ENCODE measurements around the gene ANK2. TPM values are rescaled to one million over a fixed set of nuclear protein-coding genes. Genes with fewer than 3 reads are reported as not detected.

Gene ANK2
- total RNA-seq, 1 donor from 2014 or later = 11.1 TPM

- DNase-seq (ENCODE audit: low spot score, unreplicated experiment) = no peak
- no peaks in the 10 kb centered on the region for H3K36me3 Mint-ChIP-seq (ENCODE audit: insufficient read depth)
- H3K27me3 Mint-ChIP-seq = no peaks in the 10 kb centered on the region
- TF ChIP-seq CTCF (IDR thresholded peaks at IDR 0.05; ENCODE audit: unreplicated experiment) = no peak
- no peak overlapping the region for H3K27ac Mint-ChIP-seq
- H3K4me3 Mint-ChIP-seq (ENCODE audit: low read depth) = no peak overlapping the region
- peaks cover 8% of the 10 kb centered on the region for H3K4me1 Mint-ChIP-seq (ENCODE audit: low read depth)
- no peaks in the 10 kb centered on the region for H3K9me3 Mint-ChIP-seq (ENCODE audit: low read depth)
Measured at GRCh38 chr4:113327494-113327893, 278.0 kb downstream of the ANK2 start.

- Mint-ChIP-seq H3K36me3 (ENCODE audit: insufficient read depth) (no peaks in the 10 kb centered on the region), H3K27ac (no peak overlapping the region), H3K4me3 (ENCODE audit: low read depth) (no peak overlapping the region), H3K4me1 (ENCODE audit: low read depth) (peaks cover 8% of the 10 kb centered on the region), H3K27me3 (no peaks in the 10 kb centered on the region), H3K9me3 (ENCODE audit: low read depth) (no peaks in the 10 kb centered on the region)
- DNase-seq (ENCODE audit: low spot score, unreplicated experiment) = no peak
- TF ChIP-seq CTCF (IDR thresholded peaks at IDR 0.05; ENCODE audit: unreplicated experiment) = peak; percentile 42
Measured at GRCh38 chr4:113328514-113328913, 279.1 kb downstream of the ANK2 start.

GRCh38 chr4:113330200-113330599, 280.7 kb downstream of the ANK2 start:
- Mint-ChIP-seq H3K36me3 (ENCODE audit: insufficient read depth) (no peaks in the 10 kb centered on the region), H3K27me3 (no peaks in the 10 kb centered on the region), H3K4me1 (ENCODE audit: low read depth) (peaks cover 8% of the 10 kb centered on the region), H3K9me3 (ENCODE audit: low read depth) (no peaks in the 10 kb centered on the region), H3K4me3 (ENCODE audit: low read depth) (no peak overlapping the region), H3K27ac (no peak overlapping the region)
- no peak for TF ChIP-seq CTCF (IDR thresholded peaks at IDR 0.05; ENCODE audit: unreplicated experiment)
- no peak for DNase-seq (ENCODE audit: low spot score, unreplicated experiment)

GRCh38 chr4:113331811-113332210, 282.4 kb downstream of the ANK2 start:
- Mint-ChIP-seq H3K4me3 (ENCODE audit: low read depth) (no peak overlapping the region), H3K36me3 (ENCODE audit: insufficient read depth) (no peaks in the 10 kb centered on the region), H3K27ac (peak overlapping the region; percentile 40), H3K4me1 (ENCODE audit: low read depth) (peaks cover 8% of the 10 kb centered on the region), H3K9me3 (ENCODE audit: low read depth) (no peaks in the 10 kb centered on the region), H3K27me3 (no peaks in the 10 kb centered on the region)
- no peak for DNase-seq (ENCODE audit: low spot score, unreplicated experiment)
- TF ChIP-seq CTCF (IDR thresholded peaks at IDR 0.05; ENCODE audit: unreplicated experiment) = no peak

GRCh38 chr4:113332701-113333100, 283.2 kb downstream of the ANK2 start:
- no peak for TF ChIP-seq CTCF (IDR thresholded peaks at IDR 0.05; ENCODE audit: unreplicated experiment)
- Mint-ChIP-seq H3K27ac (no peak overlapping the region), H3K36me3 (ENCODE audit: insufficient read depth) (no peaks in the 10 kb centered on the region), H3K4me3 (ENCODE audit: low read depth) (no peak overlapping the region), H3K9me3 (ENCODE audit: low read depth) (no peaks in the 10 kb centered on the region), H3K4me1 (ENCODE audit: low read depth) (peaks cover 8% of the 10 kb centered on the region), H3K27me3 (no peaks in the 10 kb centered on the region)
- DNase-seq (ENCODE audit: low spot score, unreplicated experiment) = no peak
